NCI-H146 (cell line): ENCODE data around the gene BPIFB1.

Experiments
- DNase-seq: peaks from one replicate; lab custom pipeline; 2025; lab: John Stamatoyannopoulos, UW

BPIFB1 gene

DNA sequence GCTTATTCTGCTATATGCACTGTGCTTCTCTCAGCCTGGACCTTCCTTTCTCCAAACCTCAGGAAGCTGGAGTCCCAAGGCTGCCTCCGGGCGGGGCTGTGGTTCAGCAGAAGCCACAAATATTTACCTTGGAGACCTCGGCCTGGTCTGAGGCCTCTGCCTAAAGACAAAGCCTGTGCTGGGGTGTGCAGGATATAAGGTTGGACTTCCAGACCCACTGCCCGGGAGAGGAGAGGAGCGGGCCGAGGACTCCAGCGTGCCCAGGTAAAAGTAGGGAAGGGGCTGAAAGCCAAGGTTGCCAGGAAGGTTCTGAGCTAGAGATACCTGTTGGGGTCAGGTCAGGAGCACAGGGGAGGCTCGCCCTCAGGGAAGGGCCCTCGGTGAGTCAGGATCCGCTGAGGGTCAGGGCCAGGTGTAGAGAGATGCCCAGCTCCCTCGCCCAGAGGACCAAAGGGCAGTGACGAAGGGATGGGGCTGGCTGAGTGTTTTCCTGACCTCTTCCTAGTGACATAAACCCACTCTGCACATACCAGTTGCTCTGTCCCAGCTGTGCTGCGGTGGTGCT lies at the start of gene BPIFB1:
Gene BPIFB1, plus strand, starts transcription at position 224 of the 565 bp plus-strand sequence. CDS start 2,860 bp downstream, outside the sequence.
- no peak for DNase-seq

- no peak for DNase-seq
Observed at GRCh38 chr20:33234050-33234449, 49.0 kb upstream of the BPIFB1 start.

DNA sequence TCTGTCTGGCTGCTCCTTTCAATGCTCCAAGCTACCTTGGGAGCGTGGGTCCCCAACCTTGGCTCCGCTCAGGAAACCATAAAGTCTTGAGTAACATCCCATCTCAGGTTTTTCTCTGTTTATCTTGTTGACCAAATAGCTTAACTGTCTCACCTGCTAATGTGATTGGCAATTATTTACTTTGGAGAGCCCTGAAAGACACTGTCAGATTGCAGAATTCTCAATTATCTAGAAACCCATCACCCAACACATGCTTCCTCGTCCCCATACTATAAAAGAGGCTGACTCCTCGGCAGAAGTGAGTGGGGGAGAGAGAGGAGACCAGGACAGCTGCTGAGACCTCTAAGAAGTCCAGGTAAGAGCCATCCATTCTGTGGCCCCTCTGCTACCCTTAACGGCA lies 47.3 kb upstream of the BPIFB1 start, which contains the start of gene BPIFA1:
Gene BPIFA1, plus strand, starts transcription at position 301 of the 400 bp plus-strand sequence. CDS start 1,716 bp downstream, outside the sequence.
- DNase-seq: no peak

- DNase-seq: no peak
Observed at GRCh38 chr20:33236351-33236750, 46.7 kb upstream of the BPIFB1 start.

GRCh38 chr20:33237989-33238388 lies 45.0 kb upstream of the BPIFB1 start:
- no peak for DNase-seq

GRCh38 chr20:33239418-33239817 lies 43.6 kb upstream of the BPIFB1 start:
- DNase-seq: no peak

DNA sequence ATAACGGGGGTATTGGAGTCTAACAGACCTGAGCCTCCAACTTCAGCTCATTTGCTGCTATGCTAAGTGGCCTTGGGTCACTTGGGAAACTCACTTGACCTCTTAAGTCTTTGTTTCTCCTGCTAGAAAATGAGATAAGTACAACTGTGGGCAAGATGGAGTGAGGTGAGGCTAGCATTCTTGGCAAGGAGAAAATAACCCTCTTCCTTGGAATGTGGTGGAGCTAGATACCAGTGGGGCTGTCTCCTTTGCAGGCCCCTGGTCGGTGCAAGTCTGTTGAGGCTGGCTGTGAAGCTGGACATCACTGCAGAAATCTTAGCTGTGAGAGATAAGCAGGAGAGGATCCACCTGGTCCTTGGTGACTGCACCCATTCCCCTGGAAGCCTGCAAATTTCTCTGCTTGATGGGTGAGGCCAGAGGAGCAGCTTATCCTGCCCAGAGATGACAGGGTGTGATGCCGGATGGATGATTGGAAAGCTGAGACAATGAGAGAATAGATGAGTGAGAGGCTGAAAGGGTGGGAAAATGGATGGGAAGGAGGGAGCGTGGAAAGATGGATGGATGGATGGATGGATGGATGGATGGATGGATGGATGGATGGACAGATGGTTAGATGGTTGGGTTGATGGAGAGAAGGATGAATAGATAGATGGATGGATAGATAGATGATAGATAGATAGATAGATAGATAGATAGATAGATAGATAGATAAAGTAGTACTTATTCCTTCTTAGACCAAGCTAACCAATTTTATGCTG lies 42.9 kb upstream of the BPIFB1 start:
- no peak for DNase-seq

DNA sequence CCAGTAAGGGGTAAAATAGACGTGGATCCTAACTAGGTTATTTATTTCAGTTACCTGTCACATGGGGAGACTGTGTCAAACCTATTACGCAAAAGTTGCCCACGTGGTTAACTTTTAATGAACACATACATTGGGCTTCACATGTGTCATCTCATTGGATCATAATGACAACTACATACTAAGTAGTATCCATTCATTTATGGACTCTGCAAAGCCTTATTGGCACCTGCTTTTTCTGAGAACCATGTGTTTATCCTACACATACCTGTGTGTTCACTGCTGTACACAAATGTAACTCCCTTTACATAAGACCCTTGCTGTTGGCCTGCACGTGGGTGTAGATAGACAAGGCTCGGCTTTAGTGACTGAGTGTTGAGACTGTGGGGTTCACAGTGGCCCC lies 42.1 kb upstream of the BPIFB1 start:
- DNase-seq: no peak

GRCh38 chr20:33242319-33243100 lies 40.5 kb upstream of the BPIFB1 start:
- no peak for DNase-seq

DNA sequence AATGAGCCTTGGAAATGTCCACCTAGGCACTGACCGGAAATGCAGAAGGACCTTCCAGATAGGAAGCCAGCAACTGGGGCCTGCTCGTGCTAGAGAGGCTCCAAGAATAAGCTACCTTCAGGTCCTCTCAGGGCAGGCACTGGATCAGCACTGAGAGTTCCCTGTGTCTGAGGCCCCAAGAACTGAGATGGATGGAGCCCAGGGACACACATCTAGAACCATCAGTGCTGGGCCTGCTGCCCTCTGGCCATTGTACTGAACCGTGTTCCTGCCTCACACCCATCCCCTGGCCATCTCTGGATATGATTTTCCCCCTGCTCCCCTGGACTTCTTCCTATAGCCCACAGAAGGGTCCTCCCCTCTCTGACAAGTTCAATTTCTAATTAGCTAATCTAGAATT lies 36.9 kb upstream of the BPIFB1 start:
- DNase-seq: no peak

DNA sequence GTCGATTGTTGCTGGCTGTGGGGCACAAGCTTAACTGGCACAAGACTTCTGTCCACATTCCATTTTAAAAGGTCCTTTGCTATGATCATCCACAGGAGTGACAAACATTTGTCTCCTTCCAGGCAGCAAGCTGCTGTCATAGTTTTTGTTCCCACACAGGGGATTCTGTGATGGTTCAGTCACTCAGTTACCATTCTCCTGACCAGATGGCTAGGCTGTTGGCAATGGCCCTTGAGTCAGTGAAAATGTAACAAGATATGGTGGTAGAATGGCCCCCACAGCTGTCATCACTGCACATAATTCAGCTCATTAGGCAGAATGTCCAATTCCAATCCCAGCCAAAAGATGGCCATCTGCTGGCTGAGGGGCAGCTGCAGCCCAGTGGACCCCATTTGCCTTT lies 33.6 kb upstream of the BPIFB1 start:
- DNase-seq: no peak

- DNase-seq: no peak
Observed at GRCh38 chr20:33250666-33251065, 32.3 kb upstream of the BPIFB1 start.

DNA sequence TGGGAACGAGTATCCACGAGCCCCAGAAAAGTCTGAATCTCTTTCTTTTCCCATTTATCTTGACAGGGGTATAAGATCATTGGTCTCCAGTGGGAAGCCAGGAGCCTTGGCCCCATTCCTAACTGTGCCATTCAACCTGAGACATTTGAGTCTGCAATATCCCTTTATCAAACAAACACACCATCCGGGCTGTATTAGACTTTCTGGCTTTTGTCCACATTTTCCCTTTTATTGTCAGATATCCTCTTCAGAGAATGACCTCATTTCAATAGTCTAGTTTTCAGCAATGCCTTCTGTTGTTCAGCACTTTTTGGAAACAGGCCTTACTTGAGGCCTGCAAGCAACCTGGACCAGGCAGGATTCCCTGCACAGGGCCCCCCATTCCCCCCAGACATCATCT lies 31.5 kb upstream of the BPIFB1 start:
- DNase-seq: no peak

DNA sequence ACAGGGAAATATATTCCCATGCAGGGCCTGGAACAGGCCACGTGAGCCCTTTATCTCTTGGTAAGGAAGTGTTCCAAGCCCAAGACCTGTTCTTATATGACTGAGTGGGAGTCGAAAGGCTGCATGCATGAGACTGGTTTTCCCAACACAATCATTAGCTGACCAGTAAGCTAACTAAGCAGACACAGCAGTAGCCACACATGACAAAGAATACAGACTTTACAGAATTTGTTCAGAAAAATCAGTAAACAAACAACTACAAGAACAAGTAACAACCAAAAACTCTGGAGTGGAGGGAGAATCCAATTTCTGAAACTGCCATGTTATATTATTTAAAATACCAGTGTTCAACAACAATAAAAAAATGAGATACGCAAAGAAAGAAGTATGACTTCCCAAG lies 30.6 kb upstream of the BPIFB1 start:
- DNase-seq: no peak

DNA sequence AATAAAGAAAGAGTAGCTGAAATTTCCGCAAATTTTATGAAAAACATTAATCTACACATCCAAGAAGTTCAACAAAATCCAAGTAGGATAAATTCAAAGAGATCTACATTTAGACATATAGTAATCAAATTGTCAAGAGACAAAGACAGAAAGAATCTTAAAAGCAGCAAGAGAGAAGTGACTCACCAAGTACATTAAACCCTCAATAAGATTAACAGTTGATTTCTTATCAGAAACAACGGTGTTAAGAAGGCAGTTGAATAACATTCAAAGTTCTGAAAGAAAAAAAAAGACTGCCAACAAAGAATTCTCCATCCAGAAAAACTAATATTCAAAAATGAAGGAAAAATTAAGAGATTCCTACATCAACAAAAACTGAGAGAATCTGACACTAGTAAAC lies 28.0 kb upstream of the BPIFB1 start:
- no peak for DNase-seq

DNA sequence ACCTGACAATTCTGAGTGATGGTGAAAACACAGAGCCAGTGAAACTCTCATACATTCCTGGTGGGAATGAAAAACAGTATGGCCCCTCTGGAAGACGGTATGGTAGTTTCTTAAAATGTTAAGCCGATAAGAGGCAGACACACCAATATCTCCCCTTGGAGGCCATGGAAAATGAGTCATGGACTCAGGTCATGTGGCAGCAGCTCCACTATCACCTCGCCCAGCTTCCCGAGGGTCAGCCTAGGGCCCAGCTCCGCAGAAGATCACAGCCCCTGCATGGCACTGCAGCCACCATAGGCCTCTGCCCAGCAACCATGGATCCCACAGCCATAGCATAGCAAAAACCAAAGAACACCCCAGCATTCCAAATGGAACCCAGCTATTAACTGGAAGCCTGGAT lies 25.8 kb upstream of the BPIFB1 start:
- no peak for DNase-seq

DNA sequence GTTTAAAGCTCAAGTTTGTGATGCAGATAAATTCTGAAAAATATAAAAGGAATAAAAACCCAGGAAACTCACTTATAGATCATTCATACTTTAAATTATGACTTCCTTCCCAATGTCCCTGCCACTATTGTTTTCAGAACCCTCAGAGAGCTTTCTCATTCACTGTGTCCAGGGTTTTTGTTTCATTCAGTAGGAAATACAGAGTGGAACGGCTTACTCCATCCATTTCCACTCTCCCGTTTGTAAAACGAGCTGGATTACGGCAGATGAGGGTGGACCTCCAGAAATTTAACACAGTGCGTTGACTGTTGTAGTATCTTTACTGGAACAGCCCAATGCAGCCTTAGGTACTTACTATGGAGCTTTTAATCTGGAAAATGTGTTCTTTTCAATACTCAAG lies 23.6 kb upstream of the BPIFB1 start:
- DNase-seq: no peak

- DNase-seq: no peak
Observed at GRCh38 chr20:33261465-33261864, 21.5 kb upstream of the BPIFB1 start.

GRCh38 chr20:33262658-33263065 lies 20.4 kb upstream of the BPIFB1 start:
- peak; percentile 68 for DNase-seq

- no peak for DNase-seq
Observed at GRCh38 chr20:33263784-33264183, 19.2 kb upstream of the BPIFB1 start.

GRCh38 chr20:33267701-33268100 lies 15.3 kb upstream of the BPIFB1 start:
- no peak for DNase-seq

GRCh38 chr20:33272155-33272873 lies 10.7 kb upstream of the BPIFB1 start:
- DNase-seq: no peak
